Anterior cingulate cortex (tissue), 58 donors: ENCODE measurements around the gene INTS15.
A peak's percentile ranks its signal among the peaks of the same experiment; 100 is the strongest.
"Not testable (repeated sequence)": the region's sequence is repeated elsewhere in the genome, so short reads cannot be mapped to it uniquely, and the experiment has no call there.

Experiments
- DNase-seq, 58 donors: peaks; one replicate each; lab custom pipeline; 2025; lab: John Stamatoyannopoulos, UW

Gene INTS15

GRCh38 chr7:6614953-6615722, 25.3 kb downstream of the INTS15 start, which contains the start of gene ZNF853:
ZNF853 (plus strand) TSS chr7:6615610; CDS start chr7:6616175, 565 bp downstream.
- DNase-seq = peak in 31 of 58 donors; percentile 3 to 55 (median 19)

GRCh38 chr7:6615723-6616555, 26.1 kb downstream of the INTS15 start:
- DNase-seq = peak in 3 of 58 donors; percentile 3 to 23 (median 14)

- DNase-seq = no peak
These were observed 27.2 kb downstream of the INTS15 start for GRCh38 chr7:6616854-6617643.

GRCh38 chr7:6618621-6619020, 28.8 kb downstream of the INTS15 start:
- no peak for DNase-seq

- DNase-seq = no peak
These were observed 30.1 kb downstream of the INTS15 start for GRCh38 chr7:6619961-6620360.

GRCh38 chr7:6621195-6622133, 31.6 kb downstream of the INTS15 start:
- no peak for DNase-seq

- DNase-seq = no peak
These were observed 32.4 kb downstream of the INTS15 start for GRCh38 chr7:6622134-6622710.

GRCh38 chr7:6623589-6624245, 33.9 kb downstream of the INTS15 start:
- DNase-seq = no peak

GRCh38 chr7:6624246-6624611, 34.4 kb downstream of the INTS15 start:
- DNase-seq = no peak

GRCh38 chr7:6628045-6628444, 38.2 kb downstream of the INTS15 start:
- DNase-seq = no peak

GRCh38 chr7:6630007-6630849, 40.4 kb downstream of the INTS15 start:
- no peak for DNase-seq

- DNase-seq = peak in 1 of 58 donors; percentile 18
These were observed 41.8 kb downstream of the INTS15 start for GRCh38 chr7:6631605-6632004.

GRCh38 chr7:6634021-6634420, 44.2 kb downstream of the INTS15 start:
- DNase-seq = no peak

GRCh38 chr7:6634971-6635370, 45.1 kb downstream of the INTS15 start:
- DNase-seq = not testable (repeated sequence)

- peak in 51 of 58 donors; percentile 8 to 74 (median 43) for DNase-seq
These were observed 47.1 kb downstream of the INTS15 start, which contains the start of gene ZNF316 for GRCh38 chr7:6636741-6637543. ZNF316 (plus strand) TSS chr7:6637318; CDS start chr7:6642410, 5,092 bp downstream.

- DNase-seq = peak in 3 of 58 donors; percentile 8 to 42 (median 8)
These were observed 47.9 kb downstream of the INTS15 start for GRCh38 chr7:6637544-6638229.
